UCSD-AML1 (cell line): ENCODE results near the gene NHERF1.
A peak's percentile ranks its signal among the peaks of the same experiment; 100 is the strongest.

ENCODE experiments used
- DNase-seq: peaks from one replicate; lab custom pipeline; 2025; ENCODE audit not compliant: unreplicated experiment; lab: John Stamatoyannopoulos, UW

The NHERF1 gene

GRCh38 chr17:74748279-74748528 lies 224 bp upstream of the NHERF1 start:
- no peak for DNase-seq

DNA sequence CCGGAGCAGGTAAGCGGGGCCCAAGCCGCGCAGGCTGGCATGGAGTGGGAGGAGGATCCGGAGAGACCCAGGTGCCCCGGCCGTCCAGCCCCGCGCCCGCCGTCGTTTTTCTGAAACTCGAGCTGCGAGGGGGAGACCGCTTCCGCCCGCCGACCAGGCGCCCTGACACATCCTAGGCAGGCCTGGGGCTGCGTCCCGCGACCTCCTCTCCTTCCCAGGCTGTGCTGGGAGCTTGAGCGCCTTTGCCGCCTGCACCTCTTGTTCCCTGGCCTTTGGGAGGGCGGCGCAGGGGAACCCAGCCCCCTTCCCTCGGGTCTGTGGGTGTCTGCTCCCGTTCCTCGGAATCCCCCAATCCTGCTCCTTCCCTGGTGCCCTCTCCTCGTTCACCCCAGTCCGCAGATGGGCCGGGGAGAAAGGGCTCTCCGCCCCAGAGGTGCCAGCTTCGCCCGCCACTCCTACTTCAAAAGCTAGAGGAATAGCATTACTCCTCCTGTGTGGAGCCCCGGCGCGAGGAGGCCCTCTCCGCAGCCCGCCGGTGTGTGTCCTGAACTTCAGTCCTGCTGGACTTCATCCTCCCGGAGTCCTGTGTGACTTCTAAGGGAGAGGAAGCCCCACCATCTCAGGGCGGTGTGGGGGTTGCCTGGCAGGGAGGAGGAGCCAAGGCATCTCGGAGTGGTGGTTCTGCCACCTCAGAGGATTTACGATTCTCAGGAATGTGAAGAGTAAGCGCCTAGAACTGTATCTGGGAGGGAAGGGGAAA lies 1.0 kb downstream of the NHERF1 start:
- peak; percentile 39 for DNase-seq

GRCh38 chr17:74750039-74750326 lies 1.6 kb downstream of the NHERF1 start:
- no peak for DNase-seq

- no peak for DNase-seq
These were observed 2.1 kb downstream of the NHERF1 start for GRCh38 chr17:74750327-74751069.

DNA sequence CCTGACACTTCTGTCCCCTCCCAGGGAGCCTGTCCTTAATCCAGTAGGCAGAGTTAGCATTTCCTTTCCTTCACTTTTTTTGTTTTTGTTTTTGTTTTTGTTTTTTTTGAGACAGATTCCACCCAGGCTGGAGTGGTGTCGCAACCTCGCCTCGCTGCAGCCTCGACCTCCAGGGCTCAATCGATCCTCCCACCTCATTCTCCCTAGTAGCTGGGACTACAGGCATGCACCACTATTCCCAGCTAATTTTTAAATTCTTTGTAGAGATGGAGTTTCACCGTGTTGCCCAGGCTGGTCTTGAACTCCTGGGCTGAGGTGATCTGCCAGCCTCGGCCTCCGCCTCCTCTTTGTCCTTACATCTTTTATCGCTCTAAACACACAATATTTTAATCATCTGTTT lies 4.0 kb downstream of the NHERF1 start:
- DNase-seq: no peak

DNA sequence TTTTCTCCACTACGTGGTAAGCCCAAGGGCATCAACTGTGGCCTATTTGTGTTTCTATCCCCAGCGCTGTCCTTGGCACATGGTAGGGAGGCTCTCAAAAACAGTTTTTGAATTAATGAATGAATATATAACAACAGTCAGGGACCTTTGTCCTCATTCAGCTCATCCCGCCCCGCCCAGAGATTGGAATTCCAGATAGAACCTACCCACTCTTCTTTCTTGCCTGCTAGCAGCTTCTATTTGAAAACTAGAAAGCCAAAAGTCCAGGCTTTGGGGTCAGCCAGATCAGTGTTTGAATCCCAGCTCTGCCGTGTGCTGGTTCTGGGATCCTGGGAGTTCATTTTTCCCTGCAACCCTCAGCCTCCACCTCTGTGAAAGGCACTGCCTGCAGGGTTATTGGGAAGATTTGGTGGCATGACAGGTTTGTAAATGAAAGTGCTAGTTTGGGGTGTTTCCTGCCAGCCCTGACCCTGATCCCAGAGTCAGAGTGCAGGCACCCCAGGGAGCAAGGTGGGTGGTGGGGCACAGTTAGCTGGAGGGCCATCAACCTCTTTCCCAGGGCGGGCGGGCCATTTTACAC lies 4.5 kb downstream of the NHERF1 start:
- no peak for DNase-seq

GRCh38 chr17:74754832-74755231 lies 6.4 kb downstream of the NHERF1 start:
- no peak for DNase-seq

- DNase-seq: no peak
These were observed 7.1 kb downstream of the NHERF1 start for GRCh38 chr17:74755533-74755932.

- DNase-seq: no peak
These were observed 8.5 kb downstream of the NHERF1 start for GRCh38 chr17:74756891-74757290.

- DNase-seq: no peak
These were observed 9.1 kb downstream of the NHERF1 start for GRCh38 chr17:74757502-74757901.

DNA sequence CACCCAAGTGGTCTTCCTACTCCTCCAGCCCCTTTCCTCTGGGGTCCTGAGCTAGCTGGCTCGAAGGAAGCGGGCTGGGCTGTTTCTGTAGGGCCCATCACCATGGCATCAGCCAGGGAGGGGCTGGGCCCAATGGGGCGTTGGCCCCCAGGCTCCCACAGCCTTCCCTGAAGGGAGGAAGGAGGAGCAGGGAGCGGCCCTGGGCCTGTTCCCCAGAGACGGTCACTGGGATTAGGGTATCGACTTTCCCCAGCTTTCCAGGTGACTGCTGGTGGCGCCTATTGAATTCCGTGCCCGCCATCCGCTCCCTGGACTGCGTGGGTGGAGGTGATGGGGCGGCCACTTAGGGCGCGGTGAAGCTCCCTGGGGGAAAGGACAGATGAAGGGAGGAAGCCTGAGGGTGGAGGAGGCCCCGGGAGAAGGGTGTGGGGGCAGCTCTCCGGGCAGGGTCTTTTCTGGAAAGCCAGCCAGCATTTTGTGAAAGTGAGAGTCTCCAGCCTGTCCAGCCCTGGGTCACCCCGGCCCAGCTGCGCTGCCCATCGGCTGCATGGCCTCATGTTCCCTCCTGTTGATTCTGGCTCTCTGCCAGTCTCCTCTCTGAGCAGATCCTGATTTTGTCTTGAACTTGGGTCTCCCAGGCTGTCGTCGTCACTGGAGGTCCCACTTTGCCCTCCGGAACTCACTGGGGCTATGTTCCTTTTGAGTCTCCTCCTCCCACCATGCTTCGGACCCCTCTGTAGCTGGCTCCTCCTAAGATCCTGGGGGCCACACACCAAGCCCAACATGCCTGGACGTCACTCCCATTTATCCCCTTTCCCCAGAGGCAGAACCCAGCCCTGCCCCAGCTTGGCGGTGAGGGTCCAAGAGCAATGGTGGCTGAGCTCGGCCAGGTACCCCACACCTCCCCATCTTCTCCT lies 9.8 kb downstream of the NHERF1 start:
- no peak for DNase-seq

DNA sequence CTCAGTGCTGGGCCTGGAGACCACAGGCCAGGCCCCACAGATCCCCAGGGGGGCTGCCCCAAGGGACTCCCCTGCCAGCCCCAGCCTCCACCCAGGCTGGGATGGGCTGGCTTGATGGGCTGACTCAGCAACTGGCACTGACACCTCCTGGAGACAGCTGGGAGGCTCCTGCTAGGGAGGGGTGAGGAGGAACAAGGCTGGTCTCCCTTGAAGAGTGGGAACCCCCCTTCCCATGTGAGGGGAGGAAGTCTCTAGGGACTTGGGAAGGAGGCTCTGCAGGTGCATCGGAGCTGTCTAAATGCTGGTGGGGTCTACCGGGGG lies 10.4 kb downstream of the NHERF1 start:
- DNase-seq: peak; percentile 47

DNA sequence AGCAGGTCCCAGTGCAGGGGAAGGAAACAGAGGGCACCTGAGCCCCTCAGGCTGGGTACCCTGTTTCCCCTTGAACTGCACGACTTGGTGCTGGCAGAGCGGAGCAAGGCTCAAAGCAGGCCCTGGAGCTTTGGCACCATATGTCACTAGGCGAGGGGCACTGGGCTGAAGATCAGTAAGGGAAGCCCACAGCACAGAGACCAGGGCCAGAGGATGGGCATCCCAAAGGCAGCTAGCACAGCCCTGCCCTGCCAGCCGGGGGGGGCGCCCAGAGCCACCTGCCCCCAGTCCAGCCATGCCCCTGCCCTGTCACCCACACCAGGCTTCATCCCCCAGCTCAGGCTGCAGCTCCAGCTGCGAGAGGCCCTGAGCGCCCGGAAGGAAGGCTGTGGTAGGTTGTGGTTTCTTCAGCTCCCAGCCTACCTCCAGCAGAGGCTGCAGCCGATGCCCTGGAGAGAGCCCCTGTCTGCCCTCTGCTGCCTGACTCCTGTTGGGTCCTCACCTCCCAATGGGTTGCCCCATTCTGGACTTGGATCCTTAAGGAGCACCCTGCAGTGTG lies 10.9 kb downstream of the NHERF1 start:
- peak; percentile 72 for DNase-seq

DNA sequence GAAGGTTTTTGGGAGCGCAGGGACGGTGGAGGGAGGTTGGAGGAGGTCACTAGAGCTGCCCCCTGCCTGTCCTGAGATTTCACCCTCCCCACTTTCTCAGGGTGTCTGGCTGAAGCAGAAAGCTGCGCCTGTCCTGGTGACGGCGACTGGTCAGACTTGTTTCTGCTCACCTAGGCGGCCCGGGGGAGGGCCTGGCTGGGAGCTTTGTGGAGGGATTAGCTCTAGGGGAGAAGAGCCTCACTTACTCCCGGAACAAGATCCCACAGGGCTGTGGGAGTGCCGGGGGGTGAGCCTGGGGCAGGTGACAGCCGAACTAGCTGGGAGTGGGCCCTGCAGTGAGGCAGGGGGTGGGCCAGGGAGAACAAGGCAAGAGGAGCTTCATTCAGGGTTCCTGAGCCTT lies 11.5 kb downstream of the NHERF1 start:
- no peak for DNase-seq

DNA sequence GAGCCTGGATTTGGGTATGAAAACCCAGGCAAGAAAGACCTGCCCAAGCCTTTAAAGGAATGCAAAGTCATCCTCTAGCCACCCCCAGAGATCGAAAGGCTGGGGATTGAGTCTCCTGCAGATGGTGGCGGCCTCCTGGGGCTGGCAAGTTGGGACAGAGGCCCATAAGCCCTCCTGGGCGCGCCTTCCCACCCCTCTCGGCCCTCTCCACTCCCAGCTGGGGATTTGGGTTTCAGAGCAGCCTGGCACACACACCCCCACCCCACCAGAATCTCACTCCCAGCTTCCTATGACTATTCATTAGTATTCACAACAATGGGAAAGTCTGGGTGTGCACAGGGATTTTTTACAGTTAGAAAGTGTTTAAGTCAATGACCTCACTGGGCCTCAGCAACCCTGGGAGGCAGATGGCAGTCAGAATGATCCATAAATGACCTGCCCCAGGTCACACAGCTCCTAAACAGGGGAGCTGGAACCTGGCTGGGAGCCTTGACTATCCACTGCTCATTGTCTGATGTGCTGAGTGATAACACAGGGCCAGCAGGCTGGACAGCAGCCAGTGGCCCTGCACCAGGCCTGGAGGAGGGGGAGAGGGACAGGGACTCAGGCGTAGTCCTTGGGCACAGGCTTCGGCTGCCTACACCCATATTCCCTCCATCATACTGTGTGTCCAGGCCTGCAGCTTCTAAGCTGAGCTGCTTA lies 12.1 kb downstream of the NHERF1 start:
- no peak for DNase-seq

DNA sequence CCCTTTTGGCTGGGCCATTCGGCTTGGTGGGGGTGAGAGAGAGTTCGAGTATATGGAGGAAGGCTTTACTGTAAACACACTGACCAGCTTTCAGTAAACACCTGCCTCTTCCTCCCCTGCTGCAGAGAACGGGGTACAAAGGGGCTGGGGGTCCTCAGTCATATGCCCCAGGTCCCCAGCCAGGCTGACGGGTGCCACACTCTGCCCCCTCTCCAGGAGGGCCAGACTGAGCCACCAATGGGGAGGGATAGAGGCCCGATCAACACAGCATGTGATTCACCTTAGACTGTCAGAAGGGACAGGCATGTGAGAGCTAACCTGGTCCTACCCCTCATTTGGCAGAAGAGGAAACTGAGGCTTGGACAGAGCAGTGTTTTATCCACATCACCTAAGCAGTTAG lies 13.0 kb downstream of the NHERF1 start:
- no peak for DNase-seq

DNA sequence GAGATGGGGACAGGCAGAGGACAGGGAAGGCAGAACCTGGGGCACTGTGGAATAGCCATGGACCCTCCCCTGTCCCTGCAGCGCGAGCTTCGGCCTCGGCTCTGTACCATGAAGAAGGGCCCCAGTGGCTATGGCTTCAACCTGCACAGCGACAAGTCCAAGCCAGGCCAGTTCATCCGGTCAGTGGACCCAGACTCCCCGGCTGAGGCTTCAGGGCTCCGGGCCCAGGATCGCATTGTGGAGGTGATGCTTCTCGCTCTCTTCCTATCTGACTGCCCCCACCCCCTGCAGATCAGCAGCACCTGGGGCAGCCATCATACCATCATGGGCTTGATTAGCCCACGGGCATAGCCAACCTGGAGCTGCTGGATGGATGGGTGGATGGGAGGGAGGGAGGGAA lies 13.5 kb downstream of the NHERF1 start:
- DNase-seq: no peak

DNA sequence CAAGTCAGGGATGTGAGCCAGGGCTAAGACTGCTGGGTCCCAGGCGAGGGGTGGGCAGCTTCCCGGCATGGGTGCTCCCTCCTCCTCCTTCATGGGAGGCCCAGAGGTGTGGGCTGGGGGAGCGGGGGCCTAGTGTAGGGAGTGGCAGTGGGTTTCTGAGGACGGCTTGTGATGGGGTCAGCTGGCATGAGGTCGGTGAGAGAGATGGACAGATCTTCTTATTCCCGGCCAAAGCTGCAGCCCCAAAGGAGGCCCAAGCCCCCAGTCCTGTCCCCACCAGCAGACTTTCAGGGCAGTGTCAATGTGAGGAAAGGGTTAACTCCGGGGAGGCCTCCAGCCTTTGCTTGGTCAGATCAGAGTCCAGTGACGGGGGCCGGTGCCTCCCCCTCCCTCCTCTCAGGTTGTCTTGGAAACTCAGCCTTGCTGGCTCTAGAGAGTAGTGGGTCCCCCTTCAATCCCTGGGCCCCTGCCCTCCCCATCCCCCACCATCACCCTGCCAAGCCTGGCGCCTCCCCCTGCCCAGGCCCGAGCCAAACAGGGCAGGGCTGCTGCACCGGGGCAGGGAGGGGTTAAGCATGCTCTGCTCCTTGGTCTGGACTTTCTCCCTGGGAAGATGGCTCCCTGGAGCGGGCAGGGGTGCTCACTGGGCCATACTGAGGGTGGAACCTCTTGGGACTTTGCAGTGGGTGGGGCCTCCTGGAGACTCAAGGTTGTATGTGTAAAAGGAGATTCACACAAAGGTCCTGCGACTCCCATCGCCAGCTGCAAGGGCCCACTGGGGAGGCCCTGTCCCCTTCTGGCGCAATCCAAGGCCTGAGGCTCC lies 15.3 kb downstream of the NHERF1 start:
- no peak for DNase-seq

DNA sequence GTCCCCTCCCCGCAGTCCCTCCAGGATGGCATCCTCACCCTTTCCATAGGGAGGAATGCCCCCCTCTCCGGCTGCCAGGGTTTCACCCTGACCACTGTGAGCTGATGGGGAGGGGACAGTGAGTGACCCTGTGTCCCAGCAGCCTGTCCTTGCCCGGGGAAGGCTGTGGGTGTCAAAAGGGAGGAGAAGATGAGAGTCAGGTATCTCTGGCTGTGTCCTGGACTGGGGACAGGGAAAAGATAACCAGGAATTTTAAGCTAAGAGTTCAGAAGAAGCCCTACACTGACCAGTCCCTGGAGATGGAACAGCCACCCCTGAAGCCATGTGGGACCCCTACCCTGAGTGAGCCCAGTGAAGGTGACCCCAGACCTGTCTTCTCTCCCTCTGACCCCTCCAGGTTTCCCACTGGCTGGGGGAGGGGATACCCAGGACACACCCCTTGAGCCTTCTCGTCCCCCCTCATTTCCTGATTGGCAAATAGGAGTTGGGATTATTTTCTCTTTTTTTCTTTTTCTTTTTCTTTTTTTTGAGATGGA lies 16.4 kb downstream of the NHERF1 start:
- DNase-seq: no peak

GRCh38 chr17:74766413-74766812 lies 18.0 kb downstream of the NHERF1 start:
- no peak for DNase-seq
